GM15510 (cell line): ENCODE measurements around the gene PIGQ.
A peak's percentile ranks its signal among the peaks of the same experiment; 100 is the strongest.

Source experiments
- POLR2A ChIP-seq: IDR thresholded peaks from 3 replicates; pipeline ENCODE4 v1.6.1; 2011; ENCODE audit warnings: borderline replicate concordance; ENCODE audit not compliant: insufficient read length; ENCODE audit errors: extremely low read depth

PIGQ gene

GRCh38 chr16:558298-559020 is 11.3 kb upstream of the PIGQ start:
- no peak for TF ChIP-seq POLR2A

- TF ChIP-seq POLR2A, result no peak
Measured at GRCh38 chr16:559021-559380, 10.8 kb upstream of the PIGQ start.

GRCh38 chr16:559411-560203 is 10.2 kb upstream of the PIGQ start:
- TF ChIP-seq POLR2A, result no peak

- TF ChIP-seq POLR2A, result no peak
Measured at GRCh38 chr16:560204-560700, 9.5 kb upstream of the PIGQ start, which contains the start of gene PRR35. TSS of gene PRR35 (plus strand) at chr16:560394. CDS start at chr16:563295, 2,901 bp downstream.

GRCh38 chr16:560701-561412 is 8.9 kb upstream of the PIGQ start:
- TF ChIP-seq POLR2A, result no peak

- no peak for TF ChIP-seq POLR2A
Measured at GRCh38 chr16:561413-561794, 8.4 kb upstream of the PIGQ start.

GRCh38 chr16:561957-562938 is 7.5 kb upstream of the PIGQ start:
- no peak for TF ChIP-seq POLR2A

GRCh38 chr16:563072-563644 is 6.6 kb upstream of the PIGQ start:
- TF ChIP-seq POLR2A, result no peak

GRCh38 chr16:564690-565418 is 4.9 kb upstream of the PIGQ start:
- no peak for TF ChIP-seq POLR2A

GRCh38 chr16:565419-566330 is 4.1 kb upstream of the PIGQ start:
- TF ChIP-seq POLR2A, result no peak

GRCh38 chr16:566475-567372 is 3.0 kb upstream of the PIGQ start, which contains the start of gene NHLRC4:
TSS of gene NHLRC4 (plus strand) at chr16:567005. CDS start at chr16:568048, 1,043 bp downstream.
- TF ChIP-seq POLR2A, result peak; percentile 50
